ENCODE measurements around the gene SEC14L1. TPM values are rescaled to one million over a fixed set of nuclear protein-coding genes. Genes with fewer than 3 reads are reported as not detected.
"Not testable (repeated sequence)": the region's sequence is repeated elsewhere in the genome, so short reads cannot be mapped to it uniquely, and the experiment has no call there.

Gene SEC14L1
- total RNA-seq, 1 donor from 2014 or later: 44.3 TPM

DNA sequence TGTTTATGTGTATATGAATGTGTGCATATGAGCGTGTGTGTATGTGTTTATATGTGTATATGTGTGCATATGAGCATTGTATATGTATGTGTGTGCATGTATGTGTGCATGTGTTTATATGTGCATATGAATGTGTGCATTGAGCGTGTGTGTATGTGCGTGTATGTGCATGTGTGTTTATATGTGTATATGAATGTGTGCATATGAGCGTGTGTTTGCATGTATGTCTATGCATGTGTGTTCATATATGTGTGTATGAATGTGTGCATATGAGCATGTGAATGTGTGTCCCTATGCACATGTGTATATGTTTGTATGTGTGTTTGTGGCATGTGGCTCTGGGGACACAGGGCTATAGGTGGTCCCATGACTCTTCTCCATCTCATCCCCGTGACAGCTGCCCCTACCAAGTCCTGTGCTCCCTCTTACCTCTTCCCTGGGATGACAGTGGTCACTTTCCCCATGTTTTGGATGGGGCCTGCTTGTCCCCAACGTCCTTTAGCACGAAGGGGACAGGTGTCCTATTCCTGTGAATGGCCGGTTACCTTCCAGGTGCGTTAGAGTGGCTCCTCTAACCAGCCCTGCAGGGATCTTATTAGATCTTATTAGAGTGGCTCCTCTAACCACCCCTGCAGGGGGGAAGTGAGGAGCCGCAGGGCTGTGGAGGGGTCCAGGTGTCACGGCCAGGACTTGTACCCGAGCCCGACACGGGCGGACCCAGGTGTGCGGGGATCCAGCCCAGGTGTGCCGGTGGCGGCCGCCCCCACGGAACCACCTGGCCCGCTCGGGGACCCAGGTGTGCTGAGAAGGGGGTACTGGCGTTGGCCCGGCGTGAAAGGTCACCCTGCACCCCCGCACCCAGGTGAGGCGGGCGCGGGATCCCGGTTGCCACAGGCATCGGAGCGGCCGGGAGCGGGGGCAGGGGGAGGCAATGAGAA, 105.6 kb downstream of the SEC14L1 start:
- no peak for DNase-seq (ENCODE audit: low read depth)
- H3K4me3 ChIP-seq (ENCODE audit: low read depth, low read length): peak overlapping the region; percentile 64
- TF ChIP-seq, protein P1, sequence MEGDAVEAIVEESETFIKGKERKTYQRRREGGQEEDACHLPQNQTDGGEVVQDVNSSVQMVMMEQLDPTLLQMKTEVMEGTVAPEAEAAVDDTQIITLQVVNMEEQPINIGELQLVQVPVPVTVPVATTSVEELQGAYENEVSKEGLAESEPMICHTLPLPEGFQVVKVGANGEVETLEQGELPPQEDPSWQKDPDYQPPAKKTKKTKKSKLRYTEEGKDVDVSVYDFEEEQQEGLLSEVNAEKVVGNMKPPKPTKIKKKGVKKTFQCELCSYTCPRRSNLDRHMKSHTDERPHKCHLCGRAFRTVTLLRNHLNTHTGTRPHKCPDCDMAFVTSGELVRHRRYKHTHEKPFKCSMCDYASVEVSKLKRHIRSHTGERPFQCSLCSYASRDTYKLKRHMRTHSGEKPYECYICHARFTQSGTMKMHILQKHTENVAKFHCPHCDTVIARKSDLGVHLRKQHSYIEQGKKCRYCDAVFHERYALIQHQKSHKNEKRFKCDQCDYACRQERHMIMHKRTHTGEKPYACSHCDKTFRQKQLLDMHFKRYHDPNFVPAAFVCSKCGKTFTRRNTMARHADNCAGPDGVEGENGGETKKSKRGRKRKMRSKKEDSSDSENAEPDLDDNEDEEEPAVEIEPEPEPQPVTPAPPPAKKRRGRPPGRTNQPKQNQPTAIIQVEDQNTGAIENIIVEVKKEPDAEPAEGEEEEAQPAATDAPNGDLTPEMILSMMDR (conservative IDR thresholded peaks at IDR 0.05; ENCODE audit: low read depth, low read length): no peak

DNA sequence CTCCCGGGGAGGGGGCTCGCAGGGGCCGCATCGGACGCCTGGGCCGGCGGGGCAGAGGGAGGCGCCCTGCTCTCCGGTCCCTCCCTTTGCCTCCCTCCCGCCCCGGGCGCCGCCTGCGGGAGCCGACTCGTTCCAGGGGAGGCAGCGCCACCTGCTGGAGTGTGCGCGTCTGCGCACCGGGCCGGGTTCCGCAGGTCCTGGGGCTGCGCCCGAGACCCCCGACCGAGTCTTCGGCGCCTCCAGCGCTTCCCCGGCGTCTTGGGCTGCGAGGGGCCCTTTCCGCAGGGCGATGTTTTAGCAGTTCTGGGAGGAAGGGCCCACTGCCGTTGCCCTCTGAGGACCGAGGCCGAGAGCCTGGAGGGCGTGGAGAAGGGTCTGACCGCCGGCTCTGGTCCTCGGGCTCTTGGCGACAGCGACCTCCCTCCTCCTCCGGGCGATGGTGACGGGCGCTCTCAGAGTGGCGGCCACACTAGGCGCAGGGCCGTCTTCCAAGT, 106.3 kb downstream of the SEC14L1 start:
- H3K4me3 ChIP-seq (ENCODE audit: low read depth, low read length): peak overlapping the region; percentile 64
- TF ChIP-seq, protein P1 (conservative IDR thresholded peaks at IDR 0.05; ENCODE audit: low read depth, low read length): peak; percentile 72
- no peak for DNase-seq (ENCODE audit: low read depth)

DNA sequence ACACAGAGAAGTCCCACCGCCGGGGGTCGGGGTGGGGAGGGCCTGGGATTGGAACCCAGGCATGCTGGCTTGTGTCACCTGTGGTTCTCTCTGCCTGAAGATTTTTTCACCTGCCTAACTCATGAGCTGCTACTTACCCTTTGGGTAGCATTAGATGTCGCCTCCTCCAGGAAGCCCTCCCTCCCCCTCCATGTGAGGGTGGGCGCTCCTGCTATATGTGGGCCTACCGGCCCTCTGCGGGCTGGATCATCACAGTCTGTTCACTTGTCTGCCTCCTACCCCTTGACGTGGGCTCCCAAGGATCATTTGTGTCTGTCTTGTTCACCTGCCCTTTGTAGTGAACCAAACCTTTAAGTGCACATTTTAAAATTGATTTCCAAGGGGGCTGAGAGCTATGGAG, 106.8 kb downstream of the SEC14L1 start:
- peak overlapping the region; percentile 64 for H3K4me3 ChIP-seq (ENCODE audit: low read depth, low read length)
- no peak for DNase-seq (ENCODE audit: low read depth)
- TF ChIP-seq, protein P1 (conservative IDR thresholded peaks at IDR 0.05; ENCODE audit: low read depth, low read length): no peak

DNA sequence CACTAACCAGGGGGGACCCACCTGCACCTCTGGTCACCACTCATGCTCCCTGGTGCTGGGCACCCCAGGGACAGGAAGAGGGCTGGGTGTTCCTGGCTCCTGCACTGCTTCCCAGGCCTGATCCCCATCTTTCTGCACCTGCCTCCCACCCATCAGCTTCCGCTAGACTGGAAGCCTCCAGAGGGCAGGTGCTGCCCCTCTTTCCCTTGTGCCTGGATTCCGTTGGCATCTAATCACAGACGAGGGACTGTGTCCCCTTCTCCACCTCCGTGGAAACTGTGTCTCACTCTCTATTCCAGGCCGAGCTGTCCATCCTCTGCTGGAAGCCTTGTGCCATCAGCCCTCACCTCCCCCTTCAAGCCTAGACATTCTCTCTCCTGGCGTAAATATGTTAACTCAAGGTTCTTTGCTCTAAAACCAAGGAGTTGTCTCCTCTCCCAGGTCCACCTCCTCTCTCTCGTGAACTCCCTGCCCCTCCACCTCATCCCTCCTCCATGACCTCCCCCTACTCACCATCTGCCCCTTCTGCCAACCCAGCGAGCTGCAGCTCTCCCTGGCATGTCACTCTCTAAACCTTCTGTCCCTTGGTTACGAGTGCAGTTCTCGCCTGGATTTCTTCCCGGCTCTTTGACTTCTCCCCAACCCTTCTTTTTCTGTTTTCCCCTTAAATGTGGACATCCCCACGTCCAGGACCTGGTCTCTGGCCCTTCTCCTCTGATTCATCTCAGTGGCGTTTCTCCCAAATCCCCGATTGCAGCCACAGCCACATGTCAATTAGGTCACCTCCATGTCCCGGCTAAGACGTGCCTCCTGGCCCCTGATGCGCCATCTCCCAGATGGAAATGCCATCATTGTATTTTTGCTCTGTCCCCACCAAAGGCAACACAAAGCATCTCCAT, 107.7 kb downstream of the SEC14L1 start:
- TF ChIP-seq, protein P1 (conservative IDR thresholded peaks at IDR 0.05; ENCODE audit: low read depth, low read length): no peak
- no peak overlapping the region for H3K4me3 ChIP-seq (ENCODE audit: low read depth, low read length)
- no peak for DNase-seq (ENCODE audit: low read depth)

DNA sequence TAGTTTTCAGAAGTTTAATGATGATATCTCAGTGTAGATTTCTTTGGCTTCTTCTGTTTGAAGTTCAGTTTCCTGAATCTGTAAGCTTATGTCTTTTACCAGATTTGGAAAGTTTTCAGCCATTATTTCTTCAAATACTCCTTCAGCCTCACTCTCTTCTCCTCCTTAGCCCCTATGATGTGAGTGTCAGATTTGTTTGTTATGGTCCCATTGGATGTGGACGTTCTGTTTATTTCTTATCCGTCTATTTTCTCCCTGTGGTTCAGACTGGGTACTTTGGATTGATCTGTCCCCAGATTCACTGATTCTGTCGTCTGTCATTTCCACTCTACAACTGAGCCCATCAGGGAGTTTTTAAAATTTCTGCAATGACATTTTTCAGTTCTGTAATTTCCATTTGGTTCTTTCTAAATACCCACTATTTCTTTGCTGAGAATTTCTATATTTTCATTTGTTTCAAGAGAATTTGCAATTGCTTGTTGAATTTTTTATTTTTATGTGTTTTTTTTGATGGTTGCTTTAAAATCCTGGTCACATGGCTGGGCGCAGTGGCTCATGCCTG, 110.9 kb downstream of the SEC14L1 start:
- TF ChIP-seq, protein P1 (conservative IDR thresholded peaks at IDR 0.05; ENCODE audit: low read depth, low read length): no peak
- no peak overlapping the region for H3K4me3 ChIP-seq (ENCODE audit: low read depth, low read length)
- no peak for DNase-seq (ENCODE audit: low read depth)

DNA sequence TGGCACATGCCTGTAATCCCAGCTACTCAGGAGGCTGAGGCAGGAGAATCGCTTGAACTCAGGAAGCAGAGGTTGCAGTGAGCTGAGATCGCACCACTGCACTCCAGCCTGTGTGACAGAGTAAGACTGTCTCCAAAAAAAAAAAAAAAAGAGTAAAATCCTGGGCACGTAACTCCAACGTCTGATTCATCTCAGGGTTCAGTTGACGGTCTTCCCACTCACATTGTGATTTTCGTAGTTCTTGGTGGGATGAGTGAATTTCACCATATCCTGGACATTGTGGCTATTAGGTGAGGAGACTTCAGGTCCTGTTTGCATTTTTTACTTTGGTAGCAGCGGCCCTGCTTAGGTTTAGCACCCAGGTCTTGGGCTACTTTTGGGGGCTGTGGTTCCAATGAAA, 111.5 kb downstream of the SEC14L1 start:
- DNase-seq (ENCODE audit: low read depth): peak; percentile 4
- not testable (repeated sequence) for H3K4me3 ChIP-seq (ENCODE audit: low read depth, low read length)

DNA sequence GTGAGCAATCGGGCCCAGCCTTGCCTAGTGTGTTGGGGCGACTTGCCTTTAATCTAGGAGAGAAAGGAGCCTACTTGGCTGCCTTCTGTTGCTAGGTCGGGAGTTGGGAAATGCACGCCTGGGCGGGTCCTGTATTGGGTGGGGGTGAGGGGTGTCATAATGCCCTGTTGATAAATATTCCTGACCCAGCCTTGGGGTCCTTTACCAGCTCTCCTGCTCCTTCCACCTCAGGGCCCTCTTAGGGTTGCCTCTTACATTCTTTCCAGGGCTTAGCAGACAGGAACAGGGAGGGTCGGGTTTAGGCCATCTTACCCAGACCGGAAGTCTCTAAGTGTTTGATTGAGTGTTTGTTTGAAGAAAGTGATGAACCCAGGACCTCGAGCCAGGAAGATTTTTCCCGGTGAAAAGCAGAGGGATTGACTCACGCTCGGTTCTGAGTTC, 112.9 kb downstream of the SEC14L1 start:
- no peak overlapping the region for H3K4me3 ChIP-seq (ENCODE audit: low read depth, low read length)
- TF ChIP-seq, protein P1 (conservative IDR thresholded peaks at IDR 0.05; ENCODE audit: low read depth, low read length): no peak
- no peak for DNase-seq (ENCODE audit: low read depth)
